IMR-90 (cell line): ENCODE data around the gene KIF1C. TPM values are rescaled to one million over a fixed set of nuclear protein-coding genes. Genes with fewer than 3 reads are reported as not detected.

Experiments
- ATAC-seq: fragments of 200-7000 bp; cut with Tn5 transposase; 2 replicates; pipeline ENCODE4 v1.9.1; 2020; ENCODE audit warnings: low read depth, mild to moderate bottlenecking, moderate library complexity
- BruUV-seq: library from RNA; stranded (reverse); fragments of 400-500 nt; replicated peaks from 2 replicates; lab custom pipeline; 2021; lab: Mats Ljungman, UMichigan
- CTCF ChIA-PET: fragments of 300-600 bp; formaldehyde crosslinking; extraction: SDS; loops from one replicate; lab custom pipeline; 2021; ENCODE audit warnings: antibody characterized with exemption; lab: Yijun Ruan, JAX
- POLR2A ChIA-PET: fragments of 300-600 bp; sonication (Branson Sonifier 250); formaldehyde crosslinking; loops from one replicate; lab custom pipeline; 2022; ENCODE audit warnings: antibody characterized with exemption; ENCODE audit not compliant: unreplicated experiment; lab: Charles Lee
- DNase-seq: peaks from one replicate; pipeline ENCODE4 v3.0.0; 2013
- H2AFZ ChIP-seq: replicated peaks from 2 replicates; pipeline ENCODE3; 2013; ENCODE audit warnings: low read length, mild to moderate bottlenecking; ENCODE audit not compliant: poor library complexity
- H2AK5ac ChIP-seq: 2 replicates; pipeline ENCODE4 v1.6.1; 2013; ENCODE audit warnings: low read depth, low read length, inconsistent platforms
- H2AK9ac ChIP-seq: replicated peaks from 2 replicates; pipeline ENCODE3; 2013; ENCODE audit warnings: mild to moderate bottlenecking, low read depth, low read length, moderate library complexity; ENCODE audit not compliant: poor library complexity
- H2BK120ac ChIP-seq: 2 replicates; pipeline ENCODE4 v1.6.1; 2013; ENCODE audit warnings: low read depth, low read length, inconsistent platforms
- H2BK15ac ChIP-seq: 3 replicates; pipeline ENCODE4 v1.6.1; 2013; ENCODE audit warnings: low read depth, low read length, inconsistent platforms
- H2BK20ac ChIP-seq: 2 replicates; pipeline ENCODE4 v1.6.1; 2013; ENCODE audit warnings: low read depth, mild to moderate bottlenecking, inconsistent platforms, low read length, moderate library complexity
- H2BK5ac ChIP-seq: 2 replicates; pipeline ENCODE4 v1.6.1; 2013; ENCODE audit warnings: mild to moderate bottlenecking, low read depth, low read length, inconsistent platforms; ENCODE audit not compliant: poor library complexity, severe bottlenecking
- H3K14ac ChIP-seq: replicated peaks from 2 replicates; pipeline ENCODE4 v1.6.1; 2013; ENCODE audit warnings: low read depth, low read length, inconsistent platforms
- H3K18ac ChIP-seq: 2 replicates; pipeline ENCODE4 v1.6.1; 2013; ENCODE audit warnings: low read depth, low read length, control low read depth
- H3K23ac ChIP-seq: 2 replicates; pipeline ENCODE4 v1.6.1; 2013; ENCODE audit warnings: low read depth, low read length, inconsistent platforms
- H3K27ac ChIP-seq: 2 replicates; pipeline ENCODE4 v1.5.1; 2013; ENCODE audit warnings: mild to moderate bottlenecking, control low read depth, low read length; ENCODE audit not compliant: insufficient read depth
- H3K27me3 ChIP-seq: 2 replicates; pipeline ENCODE4 v1.6.1; 2013; ENCODE audit warnings: low read length; ENCODE audit not compliant: control insufficient read depth, insufficient read depth
- H3K36me3 ChIP-seq: 2 replicates; pipeline ENCODE4 v1.6.1; 2013; ENCODE audit warnings: low read length, mixed read lengths; ENCODE audit not compliant: control insufficient read depth, insufficient read depth
- H3K4ac ChIP-seq: 2 replicates; pipeline ENCODE4 v1.6.1; 2013; ENCODE audit warnings: low read depth, low read length, inconsistent platforms
- H3K4me1 ChIP-seq: 2 replicates; pipeline ENCODE4 v1.6.1; 2013; ENCODE audit warnings: low read length, mixed read lengths; ENCODE audit not compliant: control insufficient read depth, insufficient read depth
- H3K4me2 ChIP-seq: 2 replicates; pipeline ENCODE4 v1.6.1; 2013; ENCODE audit warnings: low read depth, mild to moderate bottlenecking, control low read depth, low read length, moderate library complexity
- H3K4me3 ChIP-seq: 2 replicates; pipeline ENCODE4 v1.5.1; 2013; ENCODE audit warnings: low read depth, mild to moderate bottlenecking, control low read depth, low read length, moderate library complexity; ENCODE audit not compliant: insufficient read depth
- H3K56ac ChIP-seq: 2 replicates; pipeline ENCODE4 v1.6.1; 2013; ENCODE audit warnings: low read length, inconsistent platforms; ENCODE audit not compliant: insufficient read depth; ENCODE audit errors: extremely low read depth
- H3K79me1 ChIP-seq, 2 experiments: 2 replicates each; pipeline ENCODE4 v1.6.1; 2013; ENCODE audit warnings: low read length in 2 of 2, inconsistent platforms in 1 of 2, low read depth in 1 of 2
- H3K9ac ChIP-seq: 2 replicates; pipeline ENCODE4 v1.6.1; 2013; ENCODE audit warnings: low read depth, low read length, control low read depth
- H3K9me1 ChIP-seq: 2 replicates; pipeline ENCODE4 v1.6.1; 2013; ENCODE audit warnings: low read length, inconsistent platforms; ENCODE audit not compliant: insufficient read depth
- H3K9me3 ChIP-seq: 2 replicates; pipeline ENCODE4 v1.6.1; 2013; ENCODE audit warnings: low read length; ENCODE audit not compliant: control insufficient read depth, insufficient read depth
- H4K20me1 ChIP-seq: 2 replicates; pipeline ENCODE4 v1.6.1; 2013; ENCODE audit warnings: low read length, inconsistent platforms; ENCODE audit not compliant: insufficient read depth
- H4K5ac ChIP-seq: 2 replicates; pipeline ENCODE4 v1.6.1; 2013; ENCODE audit warnings: mild to moderate bottlenecking, low read depth, low read length, control low read depth
- H4K8ac ChIP-seq, 2 experiments: 2 replicates each; pipeline ENCODE4 v1.6.1; 2013; ENCODE audit warnings: low read depth in 2 of 2, low read length in 2 of 2, control low read depth in 1 of 2, inconsistent platforms in 1 of 2
- H4K91ac ChIP-seq: 2 replicates; pipeline ENCODE4 v1.6.1; 2013; ENCODE audit warnings: low read depth, low read length, inconsistent platforms; ENCODE audit not compliant: insufficient read depth
- BHLHE40 ChIP-seq: fragments of 150-350 bp; IDR thresholded peaks from 2 replicates; pipeline ENCODE4 v1.6.1; 2016; ENCODE audit warnings: mild to moderate bottlenecking, low read depth, low read length
- CEBPB ChIP-seq: IDR thresholded peaks from 2 replicates; pipeline ENCODE4 v1.6.1; 2012; ENCODE audit warnings: low read depth, low read length, improper control_type of control experiment
- CHD1 ChIP-seq: IDR thresholded peaks from 2 replicates; pipeline ENCODE4 v1.6.1; 2012; ENCODE audit warnings: low read depth, low read length, improper control_type of control experiment
- CTCF ChIP-seq: conservative IDR thresholded peaks from 2 replicates; pipeline ENCODE4 v1.5.1; 2012; ENCODE audit warnings: mild to moderate bottlenecking, low read depth, low read length, improper control_type of control experiment
- ELK1 ChIP-seq: fragments of 150-350 bp; IDR thresholded peaks from 2 replicates; pipeline ENCODE4 v1.6.1; 2016; ENCODE audit warnings: low read depth, mild to moderate bottlenecking, low read length, moderate library complexity, borderline replicate concordance
- MAFK ChIP-seq: IDR thresholded peaks from 2 replicates; pipeline ENCODE4 v1.6.1; 2012; ENCODE audit warnings: low read depth, low read length, improper control_type of control experiment
- MAZ ChIP-seq: IDR thresholded peaks from 2 replicates; pipeline ENCODE4 v1.6.1; 2012; ENCODE audit warnings: low read depth, mild to moderate bottlenecking, low read length, improper control_type of control experiment, moderate library complexity, borderline replicate concordance
- MXI1 ChIP-seq: IDR thresholded peaks from 2 replicates; pipeline ENCODE4 v1.6.1; 2012; ENCODE audit warnings: low read depth, mild to moderate bottlenecking, low read length, moderate library complexity, borderline replicate concordance
- NFE2L2 ChIP-seq: fragments of 150-350 bp; IDR thresholded peaks from 2 replicates; pipeline ENCODE4 v1.6.1; 2016; ENCODE audit warnings: low read depth, mild to moderate bottlenecking, low read length
- POLR2A ChIP-seq: IDR thresholded peaks from 2 replicates; pipeline ENCODE4 v1.6.1; 2012; ENCODE audit warnings: mild to moderate bottlenecking, low read depth, low read length
- RAD21 ChIP-seq: IDR thresholded peaks from 2 replicates; pipeline ENCODE4 v1.6.1; 2012; ENCODE audit warnings: low read length, improper control_type of control experiment
- RCOR1 ChIP-seq: IDR thresholded peaks from 2 replicates; pipeline ENCODE4 v1.6.1; 2012; ENCODE audit warnings: mild to moderate bottlenecking, low read length, improper control_type of control experiment; ENCODE audit not compliant: insufficient replicate concordance
- RFX5 ChIP-seq: IDR thresholded peaks from 2 replicates; pipeline ENCODE4 v1.8.0; 2012; ENCODE audit warnings: low read depth, mild to moderate bottlenecking, low read length, moderate library complexity
- SMC3 ChIP-seq: fragments of 150-350 bp; IDR thresholded peaks from 2 replicates; pipeline ENCODE4 v1.6.1; 2016; ENCODE audit warnings: low read depth, mild to moderate bottlenecking, antibody characterized with exemption, low read length, moderate library complexity
- USF2 ChIP-seq: fragments of 150-350 bp; IDR thresholded peaks from 2 replicates; pipeline ENCODE4 v1.6.1; 2017; ENCODE audit warnings: mild to moderate bottlenecking, antibody characterized with exemption, low read length, low read depth
- WGBS, 2 experiments: methylation state at CpG; one replicate each; pipeline versions ENCODE4 v1.1.5 to v1.1.7; 2013; ENCODE audit warnings: missing lambda C conversion rate in 2 of 2; ENCODE audit not compliant: insufficient read length in 1 of 2; ENCODE audit errors: extremely low coverage in 2 of 2; 5-methylcytosine and 5-hydroxymethylcytosine counted together
- dilution Hi-C: fragments of 300-500 bp; cut with HindIII; formaldehyde crosslinking; loops from one replicate; pipeline ENCODE4 v1.14.3; 2018; ENCODE audit warnings: low sequenced_read_pairs; ENCODE audit not compliant: unreplicated experiment
- in situ Hi-C: fragments of 300-500 bp; cut with MboI; formaldehyde crosslinking; loops from 3 replicates; pipeline ENCODE4 v1.14.3; 2019; ENCODE audit warnings: low sequenced_read_pairs, inconsistent platforms, mixed read lengths
- intact Hi-C: fragments of 100-400 bp; cut with micrococcal nuclease; formaldehyde crosslinking; loops from 2 replicates; pipeline ENCODE4 v1.10.0; 2022
- polyA plus RNA-seq, 3 experiments: library from polyadenylated mRNA; depleted of rRNA; stranded (reverse); fragments of >200 nt; gene quantifications; 2 replicates each; pipeline ENCODE4 v1.2.3, GENCODE V29; 2012; ENCODE audit warnings: low replicate concordance in 1 of 3
- total RNA-seq: library from RNA; depleted of rRNA; stranded (reverse); fragments of >200 nt; gene quantifications from 2 replicates; pipeline ENCODE4 v1.2.3, GENCODE V29; 2012

Gene KIF1C
- total and polyA plus RNA-seq, 2 of the 4 experiments (the other 2 are of a cell fraction) = 27.4 to 28.7 TPM

- H3K27ac ChIP-seq = peak overlapping the region; percentile 76; the same call in 1 of the 2 replicates
- H3K4me2 ChIP-seq = peak overlapping the region; percentile 96
- peaks cover 21% of the 10 kb centered on the region for H3K4me1 ChIP-seq
- peaks cover 18% of the 10 kb centered on the region for H3K9me1 ChIP-seq
- peaks cover 28 to 53% of the 10 kb centered on the region in 2 experiments for H3K79me1 ChIP-seq
- H3K18ac ChIP-seq = no peak overlapping the region
- ChIA-PET CTCF (no interaction called here), POLR2A (interaction anchor here (0.6 kb wide), 1 partner anchor 10 kb away, joined by 3 read pairs; no protein-coding TSS in a partner anchor)
- no peak overlapping the region; the same call in 1 of the 2 replicates for H3K56ac ChIP-seq
- H2AK9ac ChIP-seq = peak overlapping the region; percentile 97
- H3K9me3 ChIP-seq = no peaks in the 10 kb centered on the region
- peak overlapping the region; percentile 78 for H3K23ac ChIP-seq
- no peak overlapping the region for H2BK15ac ChIP-seq
- H3K36me3 ChIP-seq = peaks cover 37% of the 10 kb centered on the region
- intact Hi-C loops = no loop called here
- no peak overlapping the region for H2AFZ ChIP-seq
- H2BK20ac ChIP-seq = no peak overlapping the region
- peak overlapping the region; percentile 59; the same call in 1 of the 2 replicates for H2AK5ac ChIP-seq
- peak overlapping the region; percentile 89 for H3K9ac ChIP-seq
- no peaks in the 10 kb centered on the region for H3K27me3 ChIP-seq
- H2BK5ac ChIP-seq = peak overlapping the region; percentile 39
- ATAC-seq (no peak), DNase-seq (no peak)
- WGBS, 2 experiments = 85% methylated on average over 5 of the region's 12 CpGs; no CpG with 5 or more reads in 1 of the 2 experiments
- peak overlapping the region; percentile 88; the same call in 1 of the 2 replicates for H3K14ac ChIP-seq
- H4K5ac ChIP-seq = no peak overlapping the region
- no peak overlapping the region for H4K8ac ChIP-seq
- in situ Hi-C loops = no loop called here
- dilution Hi-C loops = no loop called here
- BruUV-seq = TSS peak; percentile 39
- H3K4ac ChIP-seq = peak overlapping the region; percentile 27
- H3K4me3 ChIP-seq = peak overlapping the region; percentile 8; the same call in 1 of the 2 replicates
- peaks cover 26% of the 10 kb centered on the region for H4K20me1 ChIP-seq
- H2BK120ac ChIP-seq = no peak overlapping the region
- no peak overlapping the region for H4K91ac ChIP-seq
- TF ChIP-seq CHD1 (no peak), RCOR1 (no peak), USF2 (no peak), CTCF (no peak), BHLHE40 (no peak), RAD21 (no peak), ELK1 (no peak), CEBPB (no peak), POLR2A (no peak), MXI1 (no peak), RFX5 (no peak), NFE2L2 (no peak), SMC3 (no peak), MAZ (no peak), MAFK (no peak)
Observed at GRCh38 chr17:4999430-5000093, 1.8 kb downstream of the KIF1C start.
